ENCODE results near the gene RGS12. TPM values are rescaled to one million over a fixed set of nuclear protein-coding genes. Genes with fewer than 3 reads are reported as not detected.

The RGS12 gene
- total RNA-seq, 1 donor from 2014 or later = 33.8 TPM

- no peak overlapping the region for H3K4me3 ChIP-seq (ENCODE audit: low read depth, low read length)
- DNase-seq (ENCODE audit: low read depth) = no peak
- no peak for TF ChIP-seq CTCF (conservative IDR thresholded peaks at IDR 0.05; ENCODE audit: low read depth, low read length)
Measured at GRCh38 chr4:3340038-3340699, 47.3 kb downstream of the RGS12 start.

GRCh38 chr4:3340700-3341083 lies 47.9 kb downstream of the RGS12 start:
- no peak overlapping the region for H3K4me3 ChIP-seq (ENCODE audit: low read depth, low read length)
- no peak for DNase-seq (ENCODE audit: low read depth)
- peak; percentile 37 for TF ChIP-seq CTCF (conservative IDR thresholded peaks at IDR 0.05; ENCODE audit: low read depth, low read length)

GRCh38 chr4:3341760-3342159 lies 48.9 kb downstream of the RGS12 start:
- H3K4me3 ChIP-seq (ENCODE audit: low read depth, low read length) = no peak overlapping the region
- no peak for DNase-seq (ENCODE audit: low read depth)
- no peak for TF ChIP-seq CTCF (conservative IDR thresholded peaks at IDR 0.05; ENCODE audit: low read depth, low read length)

- no peak for TF ChIP-seq CTCF (conservative IDR thresholded peaks at IDR 0.05; ENCODE audit: low read depth, low read length)
- no peak overlapping the region for H3K4me3 ChIP-seq (ENCODE audit: low read depth, low read length)
- DNase-seq (ENCODE audit: low read depth) = no peak
Measured at GRCh38 chr4:3342182-3342854, 49.5 kb downstream of the RGS12 start.

Other genes starting within 250 kb of the RGS12 start
- not detected in 2 replicates for gene HTT-AS, start 218.5 kb upstream of the RGS12 start, total RNA-seq
- gene HTT, start 218.3 kb upstream of the RGS12 start, total RNA-seq = 29.4 and 32.5 TPM in 2 replicates
- gene MSANTD1, start 43.9 kb upstream of the RGS12 start, total RNA-seq = 0.14 TPM in 1 of 2 replicates, not detected in the other
- not detected in 2 replicates for gene HGFAC, start 148.9 kb downstream of the RGS12 start, total RNA-seq
- 0.51 and 0.81 TPM in 2 replicates for gene DOK7, start 170.3 kb downstream of the RGS12 start, total RNA-seq
- gene LRPAP1, start 239.4 kb downstream of the RGS12 start, total RNA-seq = 81.6 and 139 TPM in 2 replicates